ENCODE results near the gene ZNRF3.
A peak's percentile ranks its signal among the peaks of the same experiment; 100 is the strongest.
"Not testable (repeated sequence)": the region's sequence is repeated elsewhere in the genome, so short reads cannot be mapped to it uniquely, and the experiment has no call there.

Gene ZNRF3

DNA sequence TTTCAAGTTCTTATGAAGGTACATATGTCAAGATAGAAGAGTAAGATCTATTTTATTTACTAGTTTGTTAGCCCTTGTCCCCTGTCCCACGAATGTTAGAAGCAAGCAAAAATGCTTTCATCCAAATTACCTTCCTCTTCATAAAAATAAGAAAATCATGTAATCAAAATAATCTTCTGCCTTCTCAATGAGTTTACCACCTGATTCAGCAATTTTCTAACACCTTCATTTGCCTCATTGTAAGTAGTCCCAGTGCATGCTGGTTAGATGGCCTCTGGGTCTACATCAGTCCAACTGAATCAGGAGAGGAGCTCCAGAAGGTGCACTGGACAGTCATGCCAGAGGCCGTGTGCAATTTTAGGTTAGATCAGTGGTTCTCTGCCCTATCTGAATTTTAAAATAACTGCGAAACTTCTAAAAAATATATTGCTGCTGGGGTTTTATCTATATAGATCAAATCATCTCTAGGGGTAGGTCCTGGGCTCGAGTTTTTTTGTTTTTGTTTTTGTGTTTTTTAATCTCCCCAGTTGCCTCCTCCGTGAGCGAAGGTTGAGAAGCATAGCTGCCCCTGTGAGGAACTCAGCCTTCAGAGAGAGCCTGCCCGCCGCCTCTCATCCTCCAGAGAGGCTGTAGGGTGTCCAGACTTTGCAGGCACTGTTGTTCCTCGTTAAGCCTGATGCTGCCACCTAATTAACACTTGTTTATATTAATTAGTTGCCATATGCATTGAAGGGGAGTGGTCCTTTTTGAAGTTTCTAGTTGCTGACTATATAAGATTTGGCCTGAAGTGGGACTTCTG is 146.0 kb downstream of the ZNRF3 start:
- no peak for DNase-seq (ENCODE audit: insufficient read length, low spot score)
- TF ChIP-seq POLR2A (IDR thresholded peaks at IDR 0.05; ENCODE audit: low read depth, low read length), result no peak
- no peak for FAIRE-seq

- TF ChIP-seq POLR2A (IDR thresholded peaks at IDR 0.05; ENCODE audit: low read depth, low read length), result no peak
- no peak for FAIRE-seq
- DNase-seq (ENCODE audit: insufficient read length, low spot score), result no peak
Measured at GRCh38 chr22:29030016-29030617, 146.7 kb downstream of the ZNRF3 start.

GRCh38 chr22:29030618-29031226 is 147.3 kb downstream of the ZNRF3 start:
- no peak for TF ChIP-seq POLR2A (IDR thresholded peaks at IDR 0.05; ENCODE audit: low read depth, low read length)
- FAIRE-seq, result no peak
- peak; percentile 67 for DNase-seq (ENCODE audit: insufficient read length, low spot score)

GRCh38 chr22:29031227-29032011 is 148.0 kb downstream of the ZNRF3 start:
- DNase-seq (ENCODE audit: insufficient read length, low spot score) (peak; percentile 66), FAIRE-seq (peak; percentile 50)
- peak; percentile 17; the same call in 1 of the 2 replicates for TF ChIP-seq POLR2A (IDR thresholded peaks at IDR 0.05; ENCODE audit: low read depth, low read length)

DNA sequence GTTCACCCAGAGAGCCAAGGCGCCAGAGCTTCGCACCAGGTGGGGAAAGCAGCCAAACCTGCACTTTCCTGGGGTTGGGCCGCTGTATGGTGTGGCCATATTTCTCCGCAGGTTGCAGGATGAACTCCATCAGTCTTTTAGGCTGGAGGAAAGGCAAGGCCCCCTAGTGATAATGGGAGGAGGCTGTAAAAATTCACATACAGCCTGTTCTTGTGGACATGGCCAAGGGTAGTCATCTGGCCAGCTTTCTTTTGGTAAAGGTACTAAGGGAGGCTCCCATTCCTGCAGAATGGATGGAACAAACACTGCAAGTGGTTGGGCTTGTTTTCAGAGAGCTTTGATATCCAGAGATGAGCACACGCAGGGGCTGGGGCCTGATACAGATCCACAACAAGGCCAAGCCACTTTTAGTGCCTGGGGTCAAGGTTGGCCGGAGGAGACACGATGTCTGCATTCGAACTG is 148.7 kb downstream of the ZNRF3 start:
- FAIRE-seq, result no peak
- DNase-seq (ENCODE audit: insufficient read length, low spot score), result no peak

DNA sequence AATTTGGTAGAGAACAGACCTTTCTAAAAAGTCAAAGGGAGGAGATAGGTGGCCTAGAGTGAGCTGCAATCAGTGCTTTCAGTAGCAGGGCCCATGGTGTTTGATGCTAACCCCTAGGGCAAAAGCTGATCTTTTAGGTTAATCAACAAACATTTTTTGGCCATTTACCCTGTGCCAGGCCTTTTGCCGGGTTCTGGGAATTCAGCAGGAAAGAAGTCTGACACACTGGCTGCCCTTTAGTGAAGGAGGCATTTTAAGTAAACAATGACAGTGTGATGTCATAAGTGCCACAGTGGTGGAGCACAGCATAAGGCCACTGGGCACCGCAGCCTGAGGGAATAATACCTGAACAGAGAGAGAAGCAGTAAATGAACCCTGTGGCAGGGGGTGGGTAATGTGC is 149.2 kb downstream of the ZNRF3 start:
- FAIRE-seq (no peak), DNase-seq (ENCODE audit: insufficient read length, low spot score) (no peak)
- no peak for TF ChIP-seq POLR2A (IDR thresholded peaks at IDR 0.05; ENCODE audit: low read depth, low read length)

More for the DNA sequence above, 148.7 kb downstream of the ZNRF3 start:
- TF ChIP-seq POLR2A (IDR thresholded peaks at IDR 0.05; ENCODE audit: low read depth, low read length), result no peak

- DNase-seq (ENCODE audit: insufficient read length, low spot score) (no peak), FAIRE-seq (no peak)
- TF ChIP-seq POLR2A (IDR thresholded peaks at IDR 0.05; ENCODE audit: low read depth, low read length), result no peak
Measured at GRCh38 chr22:29037340-29037932, 154.1 kb downstream of the ZNRF3 start.

DNA sequence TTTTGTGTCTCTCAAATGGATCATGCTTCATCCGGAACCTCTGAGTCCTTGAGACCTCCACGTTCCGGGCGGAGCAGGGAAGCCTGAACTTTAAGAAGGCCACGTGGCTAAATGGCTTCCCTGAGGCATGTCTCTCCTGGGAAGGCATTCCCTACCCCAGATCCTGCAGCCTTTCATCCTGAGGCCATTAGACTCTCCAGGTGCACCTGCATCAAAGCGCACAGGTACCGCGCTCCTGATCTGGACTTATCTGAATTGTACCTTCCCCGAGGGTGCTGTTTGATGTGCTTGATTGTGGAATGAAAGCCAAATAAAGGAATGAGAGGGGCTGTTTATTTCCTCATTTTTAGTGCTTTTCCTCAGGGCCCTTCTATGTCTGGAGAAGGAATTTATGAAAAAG is 155.8 kb downstream of the ZNRF3 start:
- no peak for TF ChIP-seq POLR2A (IDR thresholded peaks at IDR 0.05; ENCODE audit: low read depth, low read length)
- no peak for FAIRE-seq
- no peak for DNase-seq (ENCODE audit: insufficient read length, low spot score)

GRCh38 chr22:29039684-29040083 is 156.3 kb downstream of the ZNRF3 start:
- FAIRE-seq; DNase-seq (ENCODE audit: insufficient read length, low spot score): not testable (repeated sequence)

DNA sequence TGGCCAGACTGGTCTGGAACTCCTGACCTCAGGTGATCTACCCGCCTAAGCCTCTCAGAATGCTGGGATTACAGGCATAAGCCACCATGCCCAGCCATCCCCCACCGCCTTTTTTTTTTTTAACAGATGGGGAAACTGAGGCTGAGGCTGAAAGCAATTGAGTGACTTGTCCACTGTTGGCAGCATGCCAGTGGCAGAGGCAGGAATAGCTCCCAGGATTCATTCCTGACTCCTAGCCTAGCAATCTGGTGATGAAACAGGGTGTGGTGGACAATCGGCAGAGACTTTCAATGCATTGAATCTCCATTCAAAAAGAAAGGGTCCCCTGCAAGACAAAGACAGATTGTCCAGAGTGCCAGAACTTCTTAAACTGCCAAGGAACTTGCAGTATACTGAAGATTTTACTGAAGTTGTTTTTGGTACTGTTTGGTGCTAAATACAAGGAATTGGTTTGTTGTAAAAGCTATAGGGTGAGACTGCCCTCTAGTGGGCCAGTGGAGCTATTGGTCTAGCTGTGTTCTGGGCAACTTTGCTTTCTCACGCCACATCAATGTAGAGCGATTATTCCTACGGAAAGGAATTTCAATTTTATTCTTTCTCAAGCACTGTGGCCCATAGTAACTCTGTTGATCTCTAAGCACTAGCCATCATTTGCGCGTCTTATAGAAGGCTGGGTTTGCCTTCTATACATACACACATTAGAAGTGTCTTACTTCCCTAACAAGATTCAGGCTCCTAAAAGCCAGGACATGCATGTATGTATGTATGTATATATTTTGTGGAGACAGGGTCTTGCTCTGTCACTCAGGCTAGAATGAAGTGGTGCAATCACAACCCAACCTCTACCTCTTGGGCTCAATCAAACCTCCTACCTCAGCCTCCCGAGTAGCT is 157.3 kb downstream of the ZNRF3 start:
- FAIRE-seq (peak; percentile 78), DNase-seq (ENCODE audit: insufficient read length, low spot score) (peak; percentile 23)
- TF ChIP-seq POLR2A (IDR thresholded peaks at IDR 0.05; ENCODE audit: low read depth, low read length), result no peak

- FAIRE-seq (no peak), DNase-seq (ENCODE audit: insufficient read length, low spot score) (no peak)
- no peak for TF ChIP-seq POLR2A (IDR thresholded peaks at IDR 0.05; ENCODE audit: low read depth, low read length)
Measured at GRCh38 chr22:29041408-29041807, 158.0 kb downstream of the ZNRF3 start.

DNA sequence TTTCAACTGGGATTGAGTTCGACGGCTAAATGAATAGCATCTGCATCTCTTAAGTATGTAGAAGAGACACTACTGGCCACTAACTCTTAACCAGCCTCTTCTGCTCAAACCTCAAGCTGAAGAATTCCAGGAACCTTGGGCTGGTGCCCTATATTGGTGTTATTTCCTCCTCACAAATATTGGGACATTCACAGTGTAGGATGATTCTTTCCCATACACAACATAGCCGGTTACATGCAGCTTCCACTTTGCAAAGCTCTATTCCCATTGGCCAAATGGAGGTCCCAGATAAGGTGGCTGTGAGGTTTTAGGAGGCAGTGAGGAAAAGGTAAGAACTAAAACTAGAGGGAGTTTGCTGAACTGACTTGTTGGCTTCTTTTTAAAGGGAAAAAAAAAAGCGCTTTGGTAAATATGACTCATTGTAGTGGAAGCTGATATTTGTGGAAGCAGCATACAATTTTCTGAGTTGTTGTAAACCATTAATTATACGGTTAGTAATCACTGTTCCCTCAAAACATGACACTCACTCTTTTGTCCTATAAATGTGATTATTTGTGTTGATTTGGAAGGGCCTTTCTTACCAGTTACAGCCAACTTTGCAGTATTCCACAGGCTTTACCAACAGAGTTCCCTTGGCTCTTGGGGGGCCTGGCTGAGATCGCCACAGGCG is 160.7 kb downstream of the ZNRF3 start:
- FAIRE-seq (no peak), DNase-seq (ENCODE audit: insufficient read length, low spot score) (no peak)

More for the DNA sequence above, 160.7 kb downstream of the ZNRF3 start:
- no peak for TF ChIP-seq POLR2A (IDR thresholded peaks at IDR 0.05; ENCODE audit: low read depth, low read length)
